Kidney glomerular epithelial cell (primary cell): ENCODE results near the gene AK8.
"Not testable (repeated sequence)": the region's sequence is repeated elsewhere in the genome, so short reads cannot be mapped to it uniquely, and the experiment has no call there.

Experiments used
- DNase-seq: peaks from one replicate; lab custom pipeline; 2025; lab: John Stamatoyannopoulos, UW

Gene AK8

GRCh38 chr9:132742821-132743311 lies 135.2 kb downstream of the AK8 start:
- no peak for DNase-seq

- DNase-seq = no peak
These were observed 137.4 kb downstream of the AK8 start for GRCh38 chr9:132740526-132741309.

- no peak for DNase-seq
These were observed 138.3 kb downstream of the AK8 start for GRCh38 chr9:132739710-132740310.

- no peak for DNase-seq
These were observed 144.7 kb downstream of the AK8 start for GRCh38 chr9:132733260-132733815.

GRCh38 chr9:132732326-132733259 lies 145.5 kb downstream of the AK8 start:
- no peak for DNase-seq

GRCh38 chr9:132731230-132731629 lies 146.9 kb downstream of the AK8 start:
- DNase-seq = no peak

- DNase-seq = no peak
These were observed 147.7 kb downstream of the AK8 start for GRCh38 chr9:132730054-132731033.

GRCh38 chr9:132729235-132729890 lies 148.7 kb downstream of the AK8 start:
- no peak for DNase-seq

GRCh38 chr9:132728497-132728896 lies 149.6 kb downstream of the AK8 start:
- DNase-seq = no peak

GRCh38 chr9:132728071-132728470 lies 150.0 kb downstream of the AK8 start:
- no peak for DNase-seq

GRCh38 chr9:132726576-132727130 lies 151.4 kb downstream of the AK8 start:
- DNase-seq = no peak

- no peak for DNase-seq
These were observed 152.8 kb downstream of the AK8 start for GRCh38 chr9:132725306-132725705.

GRCh38 chr9:132723809-132724208 lies 154.3 kb downstream of the AK8 start:
- DNase-seq = no peak

- no peak for DNase-seq
These were observed 155.5 kb downstream of the AK8 start for GRCh38 chr9:132722564-132723065.

- no peak for DNase-seq
These were observed 156.4 kb downstream of the AK8 start for GRCh38 chr9:132721661-132722060.

GRCh38 chr9:132718381-132718928 lies 159.6 kb downstream of the AK8 start:
- not testable (repeated sequence) for DNase-seq

GRCh38 chr9:132717326-132717945 lies 160.6 kb downstream of the AK8 start:
- no peak for DNase-seq

GRCh38 chr9:132716007-132716406 lies 162.1 kb downstream of the AK8 start:
- no peak for DNase-seq

- no peak for DNase-seq
These were observed 165.3 kb downstream of the AK8 start for GRCh38 chr9:132712753-132713152.
